Measurements from ENCODE around the gene CRACDL. TPM values are rescaled to one million over a fixed set of nuclear protein-coding genes. Genes with fewer than 3 reads are reported as not detected.

Gene CRACDL
- total RNA-seq, 4 donors from 2014 or later: 0.94 to 5.8 (median 1.8) TPM

- H3K36me3 ChIP-seq: no peaks in the 10 kb centered on the region
- no peaks in the 10 kb centered on the region for H3K4me1 ChIP-seq
- H3K27ac ChIP-seq: no peak overlapping the region
- peaks cover 0 to 35% (median 0%) of the 10 kb centered on the region in 3 donors for H3K9me3 ChIP-seq
- ATAC-seq: no peak
- TF ChIP-seq POLR2AphosphoS5 (IDR thresholded peaks at IDR 0.05) (no peak), POLR2A (IDR thresholded peaks at IDR 0.05) (no peak), EP300 (IDR thresholded peaks at IDR 0.05) (no peak), CTCF (IDR thresholded peaks at IDR 0.05) (no peak)
- no peak overlapping the region for H3K4me3 ChIP-seq
- 83 to 86% methylated on average over 1 to 5 of the region's 5 CpGs for WGBS, 2 donors (ENCODE audit: low coverage in 1 of 2)
- H3K27me3 ChIP-seq: peaks cover 9% of the 10 kb centered on the region
Measured at GRCh38 chr2:98854682-98855081, 81.3 kb downstream of the CRACDL start.

DNA sequence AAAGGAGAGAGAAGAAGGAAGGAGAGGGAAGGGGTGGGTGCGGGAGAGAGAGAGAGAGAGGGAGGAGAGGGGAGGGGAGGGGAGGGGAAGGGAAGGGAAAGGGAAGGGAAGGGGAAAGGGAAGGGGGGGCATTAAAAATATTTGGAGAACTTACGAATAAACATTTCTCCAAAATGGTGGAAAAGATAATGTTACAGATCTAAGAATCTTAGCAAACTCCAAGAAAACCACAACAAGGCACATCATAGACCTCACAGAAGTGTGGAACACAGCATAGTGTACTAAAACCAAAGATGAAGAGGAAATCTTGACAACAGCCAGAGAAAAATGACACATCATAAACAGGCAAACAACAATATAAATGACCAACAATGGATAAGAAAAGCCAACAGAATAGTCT lies 83.1 kb downstream of the CRACDL start:
- Histone ChIP-seq H3K4me3 (no peak overlapping the region), H3K4me1 (no peaks in the 10 kb centered on the region), H3K9me3 (peaks cover 0 to 17% (median 0%) of the 10 kb centered on the region in 3 donors), H3K36me3 (no peaks in the 10 kb centered on the region), H3K27ac (no peak overlapping the region), H3K27me3 (peaks cover 21% of the 10 kb centered on the region)
- no peak for TF ChIP-seq POLR2A (IDR thresholded peaks at IDR 0.05)
- TF ChIP-seq EP300 (IDR thresholded peaks at IDR 0.05): no peak
- no peak for TF ChIP-seq POLR2AphosphoS5 (IDR thresholded peaks at IDR 0.05)
- TF ChIP-seq CTCF (IDR thresholded peaks at IDR 0.05): no peak
- WGBS, 2 donors (ENCODE audit: low coverage in 1 of 2): 71 to 100% methylated on average over 1 to 2 of the region's 2 CpGs
- no peak for ATAC-seq

DNA sequence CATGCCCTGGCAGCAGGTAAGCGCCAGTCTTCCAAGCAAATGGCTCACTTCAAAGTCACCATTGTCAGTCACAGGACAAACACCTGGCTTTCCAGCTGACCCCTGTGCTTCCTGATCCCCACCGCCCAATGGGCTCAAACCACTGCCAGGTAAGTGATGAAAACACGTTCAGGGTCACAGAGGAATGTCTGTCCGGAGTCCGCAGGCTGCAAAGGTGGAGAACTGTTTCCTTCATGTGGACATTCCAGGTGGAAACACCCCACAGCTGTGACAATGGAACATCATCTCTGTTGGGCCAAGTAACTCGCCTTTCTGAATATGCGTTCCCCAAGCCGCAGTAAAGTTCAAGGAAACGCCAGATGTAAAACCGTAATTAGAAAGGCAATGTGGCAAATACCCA lies 86.0 kb downstream of the CRACDL start:
- peaks cover 21% of the 10 kb centered on the region for H3K27me3 ChIP-seq
- WGBS, 2 donors (ENCODE audit: low coverage in 1 of 2): 83 to 100% methylated on average over 5 to 7 of the region's 10 CpGs
- no peak overlapping the region for H3K4me3 ChIP-seq
- TF ChIP-seq CTCF (IDR thresholded peaks at IDR 0.05) (no peak), EP300 (IDR thresholded peaks at IDR 0.05) (no peak), POLR2AphosphoS5 (IDR thresholded peaks at IDR 0.05) (no peak), POLR2A (IDR thresholded peaks at IDR 0.05) (no peak)
- no peaks in the 10 kb centered on the region for H3K4me1 ChIP-seq
- H3K9me3 ChIP-seq: no peaks in the 10 kb centered on the region
- ATAC-seq: no peak
- no peak overlapping the region for H3K27ac ChIP-seq
- no peaks in the 10 kb centered on the region for H3K36me3 ChIP-seq

DNA sequence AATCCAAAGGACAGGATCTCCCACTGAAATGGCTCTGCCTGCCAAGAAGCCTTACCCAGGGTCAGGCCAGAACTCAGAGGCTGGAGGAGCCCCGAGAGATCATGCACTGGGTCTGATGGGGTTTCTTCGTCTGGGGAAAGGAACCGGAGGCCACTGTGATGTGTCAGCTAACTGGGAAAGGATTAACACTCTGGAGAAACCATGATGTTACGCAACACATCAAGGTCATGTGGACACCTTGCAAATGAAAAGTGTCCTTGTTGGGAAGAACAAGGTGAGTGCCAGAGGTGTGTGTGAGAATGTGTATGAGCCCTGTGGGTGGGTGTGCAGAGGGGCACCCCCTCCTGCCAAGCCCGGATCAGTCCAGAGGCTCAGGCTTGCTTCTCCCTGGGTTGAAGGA lies 86.9 kb downstream of the CRACDL start:
- 90 to 100% methylated on average over 2 of the region's 5 CpGs for WGBS, 2 donors (ENCODE audit: low coverage in 1 of 2)
- H3K27me3 ChIP-seq: peaks cover 21% of the 10 kb centered on the region
- H3K27ac ChIP-seq: no peak overlapping the region
- H3K4me3 ChIP-seq: no peak overlapping the region
- no peak for ATAC-seq
- H3K9me3 ChIP-seq: no peaks in the 10 kb centered on the region
- H3K36me3 ChIP-seq: no peaks in the 10 kb centered on the region
- TF ChIP-seq POLR2A (IDR thresholded peaks at IDR 0.05) (no peak), CTCF (IDR thresholded peaks at IDR 0.05) (no peak), POLR2AphosphoS5 (IDR thresholded peaks at IDR 0.05) (no peak), EP300 (IDR thresholded peaks at IDR 0.05) (no peak)
- H3K4me1 ChIP-seq: no peaks in the 10 kb centered on the region

- no peak for TF ChIP-seq CTCF (IDR thresholded peaks at IDR 0.05)
- TF ChIP-seq POLR2A (IDR thresholded peaks at IDR 0.05): no peak
- no peak for TF ChIP-seq POLR2AphosphoS5 (IDR thresholded peaks at IDR 0.05)
- no peak for TF ChIP-seq EP300 (IDR thresholded peaks at IDR 0.05)
- Histone ChIP-seq H3K27me3 (peaks cover 21% of the 10 kb centered on the region), H3K4me3 (no peak overlapping the region), H3K9me3 (no peaks in the 10 kb centered on the region), H3K4me1 (no peaks in the 10 kb centered on the region), H3K36me3 (no peaks in the 10 kb centered on the region), H3K27ac (no peak overlapping the region)
- WGBS, 2 donors (ENCODE audit: low coverage in 1 of 2): 50 to 84% methylated on average over 5 of the region's 5 CpGs
- no peak for ATAC-seq
Measured at GRCh38 chr2:98847853-98848252, 88.2 kb downstream of the CRACDL start.

All from gastroesophageal sphincter (tissue), 4 donors.